Measurements from ENCODE around the gene GPC6.

- no peak for TF ChIP-seq EZH2 (IDR thresholded peaks at IDR 0.05; ENCODE audit: low read depth)
- TF ChIP-seq CTCF (conservative IDR thresholded peaks at IDR 0.05): no peak
Observed at GRCh38 chr13:93637852-93638251, 411.2 kb downstream of the GPC6 start.
